ENCODE results near the gene KRTAP1-1. TPM values are rescaled to one million over a fixed set of nuclear protein-coding genes. Genes with fewer than 3 reads are reported as not detected.
"Not testable (repeated sequence)": the region's sequence is repeated elsewhere in the genome, so short reads cannot be mapped to it uniquely, and the experiment has no call there.

The KRTAP1-1 gene, protein sequence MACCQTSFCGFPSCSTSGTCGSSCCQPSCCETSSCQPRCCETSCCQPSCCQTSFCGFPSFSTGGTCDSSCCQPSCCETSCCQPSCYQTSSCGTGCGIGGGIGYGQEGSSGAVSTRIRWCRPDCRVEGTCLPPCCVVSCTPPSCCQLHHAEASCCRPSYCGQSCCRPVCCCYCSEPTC
- not detected in 2 replicates for total RNA-seq

DNA sequence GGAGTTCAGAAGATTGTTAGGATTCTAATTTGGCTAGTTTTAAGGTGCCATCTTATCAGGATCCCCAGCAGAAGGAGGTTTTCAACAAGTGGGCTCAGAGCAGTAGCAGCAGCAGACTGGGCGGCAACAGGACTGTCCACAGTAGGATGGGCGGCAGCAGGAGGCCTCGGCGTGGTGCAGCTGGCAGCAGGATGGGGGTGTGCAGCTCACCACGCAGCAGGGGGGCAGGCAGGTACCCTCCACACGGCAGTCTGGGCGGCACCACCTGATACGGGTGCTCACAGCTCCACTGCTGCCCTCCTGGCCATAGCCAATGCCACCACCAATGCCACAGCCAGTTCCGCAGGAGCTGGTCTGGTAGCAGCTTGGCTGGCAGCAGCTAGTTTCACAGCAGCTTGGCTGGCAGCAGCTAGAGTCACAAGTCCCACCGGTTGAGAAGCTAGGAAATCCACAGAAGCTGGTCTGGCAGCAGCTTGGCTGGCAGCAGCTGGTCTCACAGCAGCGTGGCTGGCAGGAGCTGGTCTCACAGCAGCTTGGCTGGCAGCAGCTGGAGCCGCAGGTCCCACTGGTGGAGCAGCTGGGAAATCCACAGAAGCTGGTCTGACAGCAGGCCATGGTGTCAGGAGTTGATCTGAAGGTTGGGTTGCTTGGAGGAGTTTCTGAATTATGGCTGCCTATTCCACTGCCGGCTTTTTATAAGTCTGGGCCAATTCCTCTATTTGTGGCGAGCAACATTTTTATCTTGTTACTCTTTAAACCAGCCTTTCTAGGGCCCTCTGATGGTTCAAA lies at the start of gene KRTAP1-1:
Gene KRTAP1-1, minus strand, starts transcription at position 668 of the 789 bp plus-strand sequence. Its CDS starts 53 bp downstream, at position 615.
- H3K4me3 Mint-ChIP-seq; H3K36me3 Mint-ChIP-seq (ENCODE audit: low read depth); H3K9me3 Mint-ChIP-seq; H3K4me1 Mint-ChIP-seq; H3K27me3 Mint-ChIP-seq; intact Hi-C loops (cut with micrococcal nuclease); H3K27ac Mint-ChIP-seq; DNase-seq: not testable (repeated sequence)

DNA sequence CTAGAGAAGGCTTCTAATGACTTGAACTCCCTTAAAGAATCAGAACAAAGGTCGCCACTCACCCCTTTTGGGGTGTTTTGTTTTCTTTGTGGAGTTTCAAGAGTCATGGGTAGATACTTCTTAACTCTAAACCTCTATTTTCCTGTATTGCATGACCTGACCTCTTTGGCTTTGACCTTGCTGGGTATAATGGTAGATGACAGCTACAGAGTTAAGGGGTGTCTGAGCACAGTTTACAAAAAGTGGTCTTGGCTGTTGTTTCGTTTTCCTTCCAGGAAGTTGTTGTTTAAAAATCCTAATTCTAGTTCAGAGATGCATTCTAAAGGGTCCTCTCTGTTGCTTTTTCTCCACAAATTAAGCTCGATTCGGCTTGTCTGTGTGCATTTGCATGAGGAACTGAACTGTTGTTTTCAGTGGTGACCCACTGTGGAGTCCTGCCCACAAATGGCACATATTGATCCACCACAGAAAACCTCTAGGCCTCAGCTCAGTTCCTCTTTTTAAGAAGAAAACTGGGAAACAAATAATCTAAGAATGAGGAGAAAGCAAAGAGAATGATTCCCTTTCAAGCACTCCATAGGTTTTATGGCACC lies 47.6 kb upstream of the KRTAP1-1 start:
- H3K4me1 Mint-ChIP-seq; H3K9me3 Mint-ChIP-seq; H3K36me3 Mint-ChIP-seq (ENCODE audit: low read depth); H3K27ac Mint-ChIP-seq; H3K4me3 Mint-ChIP-seq; intact Hi-C loops (cut with micrococcal nuclease); H3K27me3 Mint-ChIP-seq; DNase-seq: not testable (repeated sequence)

DNA sequence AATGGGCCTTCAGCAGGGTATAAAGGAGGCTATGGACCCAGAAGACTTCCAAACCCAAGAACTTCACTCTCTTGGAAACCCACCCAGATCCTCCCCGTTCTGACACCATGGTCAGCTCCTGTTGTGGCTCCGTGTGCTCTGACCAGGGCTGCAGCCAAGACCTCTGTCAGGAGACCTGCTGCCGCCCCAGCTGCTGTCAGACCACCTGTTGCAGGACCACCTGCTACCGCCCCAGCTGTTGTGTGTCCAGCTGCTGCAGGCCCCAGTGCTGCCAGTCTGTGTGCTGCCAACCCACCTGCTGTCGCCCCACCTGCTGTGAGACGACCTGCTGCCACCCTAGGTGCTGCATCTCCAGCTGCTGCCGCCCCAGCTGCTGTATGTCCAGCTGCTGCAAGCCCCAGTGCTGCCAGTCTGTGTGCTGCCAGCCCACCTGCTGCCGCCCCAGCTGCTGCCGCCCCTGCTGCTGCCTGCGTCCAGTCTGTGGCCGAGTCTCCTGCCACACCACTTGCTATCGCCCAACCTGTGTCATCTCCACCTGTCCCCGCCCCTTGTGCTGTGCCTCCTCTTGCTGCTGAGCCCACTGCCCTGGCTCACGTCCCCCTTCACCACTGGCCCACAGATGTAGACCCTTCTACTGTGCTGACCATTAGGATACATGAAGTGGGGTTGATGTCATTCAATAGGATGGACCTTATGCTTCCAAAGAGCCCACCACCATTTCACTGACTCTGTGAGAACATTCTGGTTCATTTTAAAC lies 43.0 kb upstream of the KRTAP1-1 start, which contains the start of gene KRTAP4-7:
Gene KRTAP4-7, plus strand, starts transcription at position 51 of the 757 bp plus-strand sequence. Its CDS starts 57 bp downstream, at position 108.
- H3K27ac Mint-ChIP-seq; H3K9me3 Mint-ChIP-seq; H3K36me3 Mint-ChIP-seq (ENCODE audit: low read depth); intact Hi-C loops (cut with micrococcal nuclease); H3K4me3 Mint-ChIP-seq; DNase-seq; H3K4me1 Mint-ChIP-seq: not testable (repeated sequence)
- H3K27me3 Mint-ChIP-seq = peaks cover 16% of the 10 kb centered on the region

DNA sequence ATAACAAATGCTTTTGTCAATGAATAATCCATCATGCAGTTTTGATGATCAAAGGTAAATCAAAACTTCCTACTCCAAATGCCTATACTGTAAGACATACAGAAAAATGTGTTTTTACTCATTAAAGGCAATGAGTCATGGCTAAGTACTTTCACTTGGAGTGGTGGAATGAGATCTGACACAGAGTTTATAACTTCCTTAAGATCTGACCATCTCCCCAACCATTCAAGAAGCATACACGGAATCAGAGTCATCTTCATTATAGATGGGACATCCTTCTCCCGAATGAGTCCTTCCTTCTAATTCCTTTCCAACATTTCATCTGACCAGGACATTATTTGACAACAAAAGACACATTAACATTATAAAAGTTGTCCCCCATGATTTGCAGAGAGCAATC lies 42.2 kb upstream of the KRTAP1-1 start:
- H3K9me3 Mint-ChIP-seq; DNase-seq; H3K36me3 Mint-ChIP-seq (ENCODE audit: low read depth); intact Hi-C loops (cut with micrococcal nuclease); H3K4me1 Mint-ChIP-seq; H3K4me3 Mint-ChIP-seq; H3K27ac Mint-ChIP-seq: not testable (repeated sequence)
- peaks cover 17% of the 10 kb centered on the region for H3K27me3 Mint-ChIP-seq

DNA sequence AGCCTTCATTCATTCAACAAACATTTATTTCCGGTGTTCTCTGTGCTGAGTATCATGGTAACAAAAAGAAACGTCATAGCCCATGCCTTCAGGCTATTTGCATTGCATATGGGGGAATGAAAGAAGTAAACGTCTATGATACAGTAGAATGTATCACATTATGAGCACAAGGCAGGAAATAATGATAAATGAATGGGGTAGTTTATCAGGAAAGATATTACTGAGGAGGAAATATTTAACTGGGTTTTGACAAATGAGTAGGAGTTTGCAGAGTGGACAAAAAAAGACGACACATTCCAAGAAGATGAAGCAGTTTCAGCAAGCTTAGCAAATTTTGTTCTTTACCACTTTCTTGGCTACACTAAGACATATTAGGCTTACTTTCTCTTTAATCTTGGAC lies 41.4 kb upstream of the KRTAP1-1 start:
- H3K4me1 Mint-ChIP-seq = no peaks in the 10 kb centered on the region
- H3K27ac Mint-ChIP-seq = no peak overlapping the region
- H3K4me3 Mint-ChIP-seq = no peak overlapping the region
- H3K9me3 Mint-ChIP-seq = no peaks in the 10 kb centered on the region
- H3K27me3 Mint-ChIP-seq = peaks cover 20% of the 10 kb centered on the region
- intact Hi-C loops (cut with micrococcal nuclease) = no loop called here
- no peaks in the 10 kb centered on the region for H3K36me3 Mint-ChIP-seq (ENCODE audit: low read depth)
- DNase-seq = no peak

DNA sequence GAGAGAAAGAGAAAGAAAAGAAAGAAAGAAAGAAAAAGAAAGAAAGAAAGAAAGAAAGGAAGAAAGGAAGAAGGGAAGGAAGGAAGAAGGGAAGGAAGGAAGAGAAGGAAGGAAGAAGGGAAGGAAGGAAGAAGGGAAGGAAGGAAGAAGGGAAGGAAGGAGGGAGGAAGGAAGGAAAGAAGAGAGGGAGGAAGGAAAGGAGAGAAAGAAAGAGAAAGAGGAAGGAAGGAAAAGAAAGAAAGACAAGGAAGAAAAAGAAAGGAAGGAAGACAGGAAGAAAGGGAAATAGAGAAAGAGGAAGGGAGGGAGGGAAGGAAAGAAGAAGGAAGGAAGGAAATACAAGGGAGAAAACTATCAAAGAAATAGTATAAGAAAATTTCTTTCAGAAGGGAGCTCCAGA lies 35.5 kb upstream of the KRTAP1-1 start:
- H3K27ac Mint-ChIP-seq = no peak overlapping the region
- no peaks in the 10 kb centered on the region for H3K36me3 Mint-ChIP-seq (ENCODE audit: low read depth)
- intact Hi-C loops (cut with micrococcal nuclease) = no loop called here
- H3K27me3 Mint-ChIP-seq = peaks cover 26% of the 10 kb centered on the region
- no peak overlapping the region for H3K4me3 Mint-ChIP-seq
- no peaks in the 10 kb centered on the region for H3K4me1 Mint-ChIP-seq
- no peaks in the 10 kb centered on the region for H3K9me3 Mint-ChIP-seq
- DNase-seq = no peak

DNA sequence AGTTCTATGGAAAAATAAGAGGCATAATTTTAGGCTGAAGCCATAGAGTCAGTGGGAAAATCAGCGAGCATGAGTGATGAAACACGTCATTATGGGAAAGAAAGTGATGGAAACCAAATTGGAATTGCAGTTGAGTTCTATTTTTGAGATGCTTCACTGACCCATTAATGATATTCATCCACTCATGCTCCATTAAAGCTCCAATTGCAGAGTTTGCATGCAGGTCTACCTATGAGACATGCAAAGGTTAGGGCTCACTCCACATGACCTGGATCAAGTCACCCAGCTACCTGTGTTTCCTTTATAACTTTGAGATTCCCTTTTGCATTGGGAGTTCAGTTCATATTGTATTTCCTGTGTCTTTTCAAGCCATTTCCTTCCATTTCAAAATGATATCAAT lies 32.4 kb upstream of the KRTAP1-1 start:
- intact Hi-C loops (cut with micrococcal nuclease) = no loop called here

DNA sequence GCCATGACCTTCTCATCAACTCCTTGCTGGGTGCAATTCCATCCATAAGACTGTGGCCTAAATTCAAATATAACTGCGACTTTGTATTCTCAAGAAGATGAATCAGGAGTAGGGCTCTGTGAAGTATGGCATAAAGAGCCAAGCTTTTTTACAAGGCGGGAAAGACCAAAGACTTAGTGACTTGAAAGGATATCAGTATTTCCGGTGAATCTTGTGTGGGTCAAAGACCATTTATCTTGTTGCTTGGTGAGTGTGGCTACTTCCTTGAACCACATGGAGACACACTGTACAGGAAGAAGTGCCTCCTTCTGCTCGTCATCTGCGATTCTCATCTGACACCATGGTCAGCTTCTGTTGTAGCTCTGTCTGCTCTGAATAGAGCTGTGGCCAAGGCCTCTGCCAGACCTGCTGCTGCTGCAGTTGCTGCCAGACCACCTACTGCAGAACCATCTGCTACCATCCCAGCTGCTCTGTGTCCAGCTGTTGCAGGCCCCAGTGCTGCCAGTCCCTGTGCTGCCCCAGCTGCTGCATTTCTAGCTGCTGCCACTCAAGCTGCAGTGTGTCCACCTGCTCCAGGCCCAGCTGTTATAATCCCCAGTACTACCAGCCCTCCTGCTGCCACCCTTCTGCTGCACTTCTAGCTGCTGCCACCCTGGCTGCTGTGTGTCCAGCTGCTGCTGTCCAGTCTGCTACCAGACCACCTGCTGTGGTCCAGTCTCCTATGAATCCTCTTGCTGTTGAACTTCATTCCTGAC lies 30.5 kb upstream of the KRTAP1-1 start:
- Mint-ChIP-seq H3K27me3 (peaks cover 16% of the 10 kb centered on the region), H3K4me1 (no peaks in the 10 kb centered on the region), H3K9me3 (no peaks in the 10 kb centered on the region), H3K36me3 (ENCODE audit: low read depth) (no peaks in the 10 kb centered on the region), H3K4me3 (no peak overlapping the region), H3K27ac (no peak overlapping the region)
- intact Hi-C loops (cut with micrococcal nuclease) = no loop called here
- no peak for DNase-seq

More for the DNA sequence above, 32.4 kb upstream of the KRTAP1-1 start:
- no peaks in the 10 kb centered on the region for H3K9me3 Mint-ChIP-seq
- H3K4me1 Mint-ChIP-seq = no peaks in the 10 kb centered on the region
- no peak for DNase-seq
- H3K4me3 Mint-ChIP-seq = no peak overlapping the region
- H3K27me3 Mint-ChIP-seq = peaks cover 22% of the 10 kb centered on the region
- no peak overlapping the region for H3K27ac Mint-ChIP-seq
- no peaks in the 10 kb centered on the region for H3K36me3 Mint-ChIP-seq (ENCODE audit: low read depth)

DNA sequence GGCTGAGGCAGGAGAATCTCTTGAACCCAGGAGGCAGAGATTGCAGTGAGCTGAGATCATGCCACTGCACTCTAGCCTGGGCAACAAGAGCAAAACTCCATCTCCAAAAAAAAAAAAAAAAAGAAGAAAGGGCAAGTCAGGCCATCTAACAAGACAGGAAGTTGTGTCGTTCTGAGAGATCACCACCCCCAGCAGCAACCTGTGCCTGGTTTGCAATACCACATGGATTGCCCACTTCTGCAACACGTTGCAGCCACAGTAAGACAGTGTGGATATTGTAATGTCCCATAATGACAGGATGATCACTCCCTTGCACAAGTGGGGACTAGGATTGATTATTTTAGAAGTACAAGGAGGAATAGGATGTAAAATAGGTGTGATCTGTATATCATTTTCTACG lies 27.8 kb upstream of the KRTAP1-1 start:
- intact Hi-C loops (cut with micrococcal nuclease) = no loop called here
- Mint-ChIP-seq H3K4me1 (no peaks in the 10 kb centered on the region), H3K9me3 (no peaks in the 10 kb centered on the region), H3K36me3 (ENCODE audit: low read depth) (no peaks in the 10 kb centered on the region), H3K4me3 (no peak overlapping the region), H3K27ac (no peak overlapping the region), H3K27me3 (peaks cover 2% of the 10 kb centered on the region)
- DNase-seq = no peak

DNA sequence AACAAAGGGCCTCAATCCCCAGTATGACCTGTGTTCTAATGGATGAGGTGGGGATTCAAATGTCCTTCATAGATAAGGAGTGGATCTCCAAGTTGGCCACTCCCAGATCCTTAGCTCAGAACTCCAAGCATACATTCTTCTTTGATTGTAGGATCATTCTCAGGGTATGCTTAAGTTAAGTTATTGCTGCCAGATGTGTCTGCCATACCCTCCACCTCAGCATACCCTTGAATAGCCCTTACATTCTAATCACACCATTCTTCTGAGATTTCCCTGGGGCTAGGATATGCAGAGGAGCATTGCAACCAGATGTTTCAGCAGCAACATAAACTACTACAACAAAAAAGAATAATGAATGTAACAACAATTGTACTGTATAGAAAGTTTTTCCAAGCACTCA lies 26.0 kb upstream of the KRTAP1-1 start:
- intact Hi-C loops (cut with micrococcal nuclease) = no loop called here
- no peak overlapping the region for H3K27ac Mint-ChIP-seq
- no peak overlapping the region for H3K4me3 Mint-ChIP-seq
- H3K9me3 Mint-ChIP-seq = no peaks in the 10 kb centered on the region
- H3K4me1 Mint-ChIP-seq = no peaks in the 10 kb centered on the region
- peaks cover 4% of the 10 kb centered on the region for H3K27me3 Mint-ChIP-seq
- no peaks in the 10 kb centered on the region for H3K36me3 Mint-ChIP-seq (ENCODE audit: low read depth)
- DNase-seq = no peak

DNA sequence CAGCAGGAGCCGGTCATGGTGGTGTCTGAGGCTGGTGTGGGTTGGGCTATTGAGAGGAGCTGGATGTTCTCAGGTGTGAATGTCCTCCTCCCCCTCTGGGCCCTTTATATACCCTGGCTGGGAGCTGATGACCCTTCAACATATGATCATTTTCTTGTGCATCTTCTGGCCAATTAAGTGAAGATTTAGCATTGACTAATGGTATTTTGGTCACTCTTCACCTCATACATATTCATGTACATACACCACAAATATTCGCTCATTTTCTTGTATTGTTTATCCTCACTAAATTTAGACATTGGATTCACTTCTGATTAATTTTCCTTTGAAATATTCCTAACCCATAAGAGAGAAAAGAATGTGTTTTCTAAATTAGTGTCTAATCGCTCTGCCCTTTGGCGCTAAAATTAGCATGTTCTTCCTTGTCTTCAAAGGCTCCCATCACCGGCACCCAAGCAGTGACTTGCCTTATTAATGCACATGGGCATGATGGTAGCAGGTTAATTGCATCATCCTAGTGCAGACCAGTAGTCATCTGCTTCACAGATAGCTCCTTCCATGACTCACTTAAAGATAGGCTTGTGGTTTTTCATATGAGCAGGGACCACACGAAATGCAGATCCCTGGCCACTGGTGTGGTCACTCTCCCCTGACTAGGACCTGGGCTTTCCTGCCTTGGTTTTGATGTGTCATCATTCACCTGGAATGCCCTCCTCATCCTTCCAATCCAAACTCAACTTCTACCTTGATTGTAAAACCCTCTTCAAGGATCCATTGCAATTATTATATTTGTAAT lies 24.8 kb upstream of the KRTAP1-1 start, which contains the start of gene KRTAP2-4:
Gene KRTAP2-4, minus strand, starts transcription at position 51 of the 796 bp plus-strand sequence. Its CDS starts 34 bp downstream, at position 17.
- H3K9me3 Mint-ChIP-seq = no peaks in the 10 kb centered on the region
- no peaks in the 10 kb centered on the region for H3K36me3 Mint-ChIP-seq (ENCODE audit: low read depth)
- intact Hi-C loops (cut with micrococcal nuclease) = no loop called here
- no peak within 1 kb of the TSS for H3K4me3 Mint-ChIP-seq
- no peak within 1 kb of the TSS for H3K27ac Mint-ChIP-seq
- H3K4me1 Mint-ChIP-seq = no peaks in the 10 kb centered on the region
- DNase-seq = no peak
- H3K27me3 Mint-ChIP-seq = peaks cover 7% of the 10 kb centered on the region

DNA sequence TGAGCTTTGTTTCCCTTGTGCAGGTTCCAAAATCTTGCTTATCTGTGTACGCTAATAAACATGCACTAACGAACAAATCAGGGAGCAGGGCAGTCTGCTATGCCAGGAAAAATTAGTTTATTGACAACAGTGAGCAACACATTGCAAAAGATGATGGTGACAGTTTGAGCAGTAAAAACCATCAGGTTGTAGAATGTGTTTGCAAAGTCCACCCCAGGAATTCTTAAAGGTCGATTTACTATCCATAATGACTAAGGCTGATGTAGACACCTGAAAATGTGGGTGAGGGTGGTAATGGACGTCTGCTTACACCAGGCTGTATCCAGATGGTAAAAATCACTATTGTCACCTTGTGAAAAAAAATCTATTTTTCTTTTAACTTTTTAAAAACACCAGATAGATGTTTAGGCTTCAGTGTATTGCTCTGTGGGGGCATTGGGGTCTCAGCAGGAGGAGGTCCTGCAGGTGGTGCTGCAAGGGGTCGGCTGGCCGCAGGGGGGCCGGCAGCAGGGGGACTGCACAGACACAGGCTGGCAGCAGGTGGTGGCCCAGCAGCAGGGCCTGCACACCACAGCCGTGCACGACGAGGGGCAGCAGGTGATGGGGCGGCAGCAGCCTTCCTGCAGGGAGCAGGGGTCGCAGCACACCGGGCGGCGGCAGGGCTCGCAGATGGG lies 23.9 kb upstream of the KRTAP1-1 start:
- DNase-seq; H3K4me3 Mint-ChIP-seq; intact Hi-C loops (cut with micrococcal nuclease); H3K4me1 Mint-ChIP-seq; H3K36me3 Mint-ChIP-seq (ENCODE audit: low read depth); H3K27ac Mint-ChIP-seq; H3K9me3 Mint-ChIP-seq: not testable (repeated sequence)
- H3K27me3 Mint-ChIP-seq = peaks cover 15% of the 10 kb centered on the region

All from activated CD4-positive, alpha-beta T cell treated with anti-CD3 and anti-CD28 coated beads, Interleukin-2, amount 10 ng/mL, durations not matched to agents 24 days and 14 days (primary cell).